ENCODE data around the gene LAMA4.

GRCh38 chr6:112181130-112181529, 73.2 kb downstream of the LAMA4 start:
- no peak for TF ChIP-seq CTCF (IDR thresholded peaks at IDR 0.05)
- no peak for TF ChIP-seq POLR2AphosphoS5 (IDR thresholded peaks at IDR 0.05; ENCODE audit: low read depth, low read length)
- no peak for TF ChIP-seq REST (IDR thresholded peaks at IDR 0.05; ENCODE audit: insufficient read depth in 1 of 2, low read depth in 2 of 2, low read length in 1 of 2)
- no peak for TF ChIP-seq TCF7L2 (IDR thresholded peaks at IDR 0.05; ENCODE audit: low read depth, low read length)

All from Panc1 (cell line).